Breast epithelium (tissue), 4 donors: Measurements from ENCODE around the gene ESYT2. TPM values are rescaled to one million over a fixed set of nuclear protein-coding genes. Genes with fewer than 3 reads are reported as not detected.

Source experiments
- DNase-seq, 2 donors: peaks; one replicate each; pipeline ENCODE4 v3.0.0-alpha.2; 2019; ENCODE audit warnings: low spot score in 2 of 2
- H3K27ac ChIP-seq, 2 donors: fragments of 200-600 bp; sonication (generic) in 1 of 2; one replicate each; pipeline ENCODE4 v1.5.1; 2016 to 2019; ENCODE audit warnings: mild to moderate bottlenecking in 1 of 2
- H3K27me3 ChIP-seq, 2 donors: fragments of 200-600 bp; sonication (generic) in 1 of 2; one replicate each; pipeline versions ENCODE4 v1.5.1 to v1.6.0; 2017 to 2019; ENCODE audit warnings: control low read depth in 1 of 2, mild to moderate bottlenecking in 1 of 2
- H3K36me3 ChIP-seq: fragments of 200-600 bp; one replicate; pipeline ENCODE4 v1.5.1; 2019
- H3K4me1 ChIP-seq, 2 donors: fragments of 200-600 bp; sonication (generic); one replicate each; pipeline ENCODE4 v1.5.1; 2016 to 2019; ENCODE audit warnings: control low read depth in 1 of 2
- H3K4me3 ChIP-seq, 3 donors: fragments of 200-600 bp; sonication (generic); 1 replicate in 2 of 3; 2 replicates in 1 of 3; pipeline ENCODE4 v1.5.1; 2016 to 2019; ENCODE audit warnings: mild to moderate bottlenecking in 3 of 3, moderate library complexity in 2 of 3
- H3K9me3 ChIP-seq, 2 donors: fragments of 200-600 bp; sonication (generic) in 1 of 2; one replicate each; pipeline ENCODE4 v1.5.1; 2016 to 2019; ENCODE audit warnings: control low read depth in 1 of 2
- CTCF ChIP-seq, 3 donors: fragments of 450-650 bp; IDR thresholded peaks; one replicate each; pipeline ENCODE4 v1.5.1; 2016 to 2017; ENCODE audit warnings: antibody characterized with exemption in 3 of 3, mild to moderate bottlenecking in 3 of 3, moderate library complexity in 3 of 3
- POLR2A ChIP-seq: fragments of 450-650 bp; IDR thresholded peaks from one replicate; pipeline ENCODE4 v1.6.1; 2016; ENCODE audit warnings: antibody characterized with exemption, mild to moderate bottlenecking, moderate library complexity
- POLR2AphosphoS5 ChIP-seq, 3 donors: sonication (generic); formaldehyde crosslinking; IDR thresholded peaks; one replicate each; pipeline ENCODE4 v1.6.1; 2017; ENCODE audit warnings: antibody characterized with exemption in 3 of 3
- intact Hi-C: fragments of 100-400 bp; cut with DNase I; formaldehyde crosslinking; loops from one replicate; pipeline ENCODE4 v1.15.1; 2023; ENCODE audit warnings: low total_unique reads
- total RNA-seq, 3 donors: library from RNA; depleted of rRNA; stranded (reverse); fragments of >200 nt; gene quantifications; one replicate each; pipeline ENCODE4 v1.1.0, GENCODE V29; 2016

ESYT2 gene
- total RNA-seq, 3 donors from 2014 or later, result 97.3 to 155 (median 115) TPM

GRCh38 chr7:158730383-158731346 lies 98.6 kb downstream of the ESYT2 start:
- Histone ChIP-seq H3K9me3 (no peaks in the 10 kb centered on the region), H3K27me3 (no peaks in the 10 kb centered on the region), H3K27ac (no peak overlapping the region), H3K4me1 (no peaks in the 10 kb centered on the region), H3K4me3 (no peak overlapping the region), H3K36me3 (no peaks in the 10 kb centered on the region)
- TF ChIP-seq POLR2AphosphoS5 (IDR thresholded peaks at IDR 0.05) (no peak), POLR2A (no peak), CTCF (IDR thresholded peaks at IDR 0.05) (no peak)
- intact Hi-C loops, result no loop called here
- DNase-seq, result no peak

GRCh38 chr7:158729646-158730382 lies 99.5 kb downstream of the ESYT2 start:
- no peak overlapping the region for H3K4me3 ChIP-seq
- no peaks in the 10 kb centered on the region for H3K27me3 ChIP-seq
- H3K27ac ChIP-seq, result no peak overlapping the region

GRCh38 chr7:158728911-158729645 lies 100.2 kb downstream of the ESYT2 start:
- H3K4me1 ChIP-seq, result no peaks in the 10 kb centered on the region
- TF ChIP-seq CTCF (IDR thresholded peaks at IDR 0.05) (no peak), POLR2AphosphoS5 (IDR thresholded peaks at IDR 0.05) (no peak), POLR2A (no peak)
- H3K4me3 ChIP-seq, result no peak overlapping the region
- no peaks in the 10 kb centered on the region for H3K9me3 ChIP-seq
- H3K27ac ChIP-seq, result no peak overlapping the region
- no peak for DNase-seq
- intact Hi-C loops, result no loop called here
- no peaks in the 10 kb centered on the region for H3K36me3 ChIP-seq
- no peaks in the 10 kb centered on the region for H3K27me3 ChIP-seq

More at GRCh38 chr7:158729646-158730382, 99.5 kb downstream of the ESYT2 start:
- intact Hi-C loops, result no loop called here
- no peaks in the 10 kb centered on the region for H3K36me3 ChIP-seq
- H3K4me1 ChIP-seq, result no peaks in the 10 kb centered on the region
- DNase-seq, result no peak
- TF ChIP-seq POLR2A (no peak), CTCF (IDR thresholded peaks at IDR 0.05) (no peak), POLR2AphosphoS5 (IDR thresholded peaks at IDR 0.05) (no peak)
- H3K9me3 ChIP-seq, result no peaks in the 10 kb centered on the region

- no peak for TF ChIP-seq POLR2AphosphoS5 (IDR thresholded peaks at IDR 0.05)
- no peak for TF ChIP-seq POLR2A
- TF ChIP-seq CTCF (IDR thresholded peaks at IDR 0.05), result no peak
- intact Hi-C loops, result no loop called here
- H3K9me3 ChIP-seq, result no peaks in the 10 kb centered on the region
- no peaks in the 10 kb centered on the region for H3K36me3 ChIP-seq
- no peaks in the 10 kb centered on the region for H3K4me1 ChIP-seq
- no peak overlapping the region for H3K27ac ChIP-seq
- no peak for DNase-seq
- no peak overlapping the region for H3K4me3 ChIP-seq
- H3K27me3 ChIP-seq, result no peaks in the 10 kb centered on the region
These were observed 101.6 kb downstream of the ESYT2 start for GRCh38 chr7:158727690-158728089.
